Measurements from ENCODE around the gene FBLN1. TPM values are rescaled to one million over a fixed set of nuclear protein-coding genes. Genes with fewer than 3 reads are reported as not detected.

FBLN1 gene
- total and polyA plus RNA-seq, 2 of the 13 experiments (the other 11 are each of a cell fraction or from before 2014, with no cell fraction given): 37.3 to 103 TPM

DNA sequence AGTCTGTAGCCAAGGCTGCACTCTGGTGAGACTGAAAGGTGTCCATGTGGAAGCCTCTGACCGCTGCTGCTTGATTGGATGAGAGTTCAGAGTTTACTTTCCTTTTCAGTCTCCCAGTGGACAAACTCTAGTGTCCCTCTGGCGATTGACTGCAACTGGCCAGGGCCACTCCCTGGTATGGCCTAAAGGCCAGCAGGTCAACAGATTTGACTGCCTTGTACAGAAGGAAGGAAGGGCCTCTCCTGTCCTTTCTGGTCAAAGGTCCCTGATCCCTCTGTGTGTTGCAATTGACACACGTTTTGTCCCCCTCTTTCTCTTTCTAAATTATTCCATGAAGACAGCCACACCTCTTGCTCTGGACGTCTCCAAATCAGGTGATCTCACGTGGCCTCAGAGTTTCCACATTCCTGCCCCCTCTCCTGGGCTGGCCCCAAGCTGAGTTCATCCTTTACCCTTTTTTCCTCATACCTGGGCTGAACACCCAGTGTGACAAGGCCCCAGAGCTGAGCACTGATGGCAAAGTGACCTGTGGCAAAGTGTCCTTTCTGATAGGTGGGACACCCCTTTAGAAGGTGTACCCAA lies 18.7 kb upstream of the FBLN1 start (continued):
- TF ChIP-seq NONO (IDR thresholded peaks at IDR 0.05): no peak
- TF ChIP-seq NONO (CRISPR knock-in tag; conservative IDR thresholded peaks at IDR 0.05): 0 out of 2 replicates have a peak, but pooled peaks have one; percentile 35
- no peak for TF ChIP-seq ZNF550 (CRISPR knock-in tag; IDR thresholded peaks at IDR 0.05; ENCODE audit: borderline replicate concordance)
- TF ChIP-seq, protein P1, sequence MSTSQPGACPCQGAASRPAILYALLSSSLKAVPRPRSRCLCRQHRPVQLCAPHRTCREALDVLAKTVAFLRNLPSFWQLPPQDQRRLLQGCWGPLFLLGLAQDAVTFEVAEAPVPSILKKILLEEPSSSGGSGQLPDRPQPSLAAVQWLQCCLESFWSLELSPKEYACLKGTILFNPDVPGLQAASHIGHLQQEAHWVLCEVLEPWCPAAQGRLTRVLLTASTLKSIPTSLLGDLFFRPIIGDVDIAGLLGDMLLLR (CRISPR knock-in tag; IDR thresholded peaks at IDR 0.05): 0 out of 2 replicates have a peak, but pooled peaks have one; percentile 31
- no peak for TF ChIP-seq ONECUT2 (CRISPR knock-in tag; IDR thresholded peaks at IDR 0.05)
- TF ChIP-seq ZNF367 (CRISPR knock-in tag; IDR thresholded peaks at IDR 0.05; ENCODE audit: borderline replicate concordance): no peak
- peak; percentile 47; the same call in 1 of the 2 replicates for TF ChIP-seq ZNF230 (CRISPR knock-in tag; IDR thresholded peaks at IDR 0.05)
- TF ChIP-seq ZNF501 (CRISPR knock-in tag; IDR thresholded peaks at IDR 0.05): no peak; the same call in 1 of the 2 replicates
- 0 out of 2 replicates have a peak, but pooled peaks have one; percentile 53 for TF ChIP-seq KLF6 (CRISPR knock-in tag; IDR thresholded peaks at IDR 0.05)
- TF ChIP-seq, protein P2, sequence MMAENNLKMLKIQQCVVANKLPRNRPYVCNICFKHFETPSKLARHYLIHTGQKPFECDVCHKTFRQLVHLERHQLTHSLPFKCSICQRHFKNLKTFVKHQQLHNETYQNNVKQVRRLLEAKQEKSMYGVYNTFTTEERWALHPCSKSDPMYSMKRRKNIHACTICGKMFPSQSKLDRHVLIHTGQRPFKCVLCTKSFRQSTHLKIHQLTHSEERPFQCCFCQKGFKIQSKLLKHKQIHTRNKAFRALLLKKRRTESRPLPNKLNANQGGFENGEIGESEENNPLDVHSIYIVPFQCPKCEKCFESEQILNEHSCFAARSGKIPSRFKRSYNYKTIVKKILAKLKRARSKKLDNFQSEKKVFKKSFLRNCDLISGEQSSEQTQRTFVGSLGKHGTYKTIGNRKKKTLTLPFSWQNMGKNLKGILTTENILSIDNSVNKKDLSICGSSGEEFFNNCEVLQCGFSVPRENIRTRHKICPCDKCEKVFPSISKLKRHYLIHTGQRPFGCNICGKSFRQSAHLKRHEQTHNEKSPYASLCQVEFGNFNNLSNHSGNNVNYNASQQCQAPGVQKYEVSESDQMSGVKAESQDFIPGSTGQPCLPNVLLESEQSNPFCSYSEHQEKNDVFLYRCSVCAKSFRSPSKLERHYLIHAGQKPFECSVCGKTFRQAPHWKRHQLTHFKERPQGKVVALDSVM (CRISPR knock-in tag; IDR thresholded peaks at IDR 0.05): 0 out of 2 replicates have a peak, but pooled peaks have one; percentile 19
- no peak for TF ChIP-seq LCORL (IDR thresholded peaks at IDR 0.05)
- TF ChIP-seq LCORL (CRISPR knock-in tag; IDR thresholded peaks at IDR 0.05): peak; percentile 90
- TF ChIP-seq ZMYM4 (CRISPR knock-in tag; IDR thresholded peaks at IDR 0.05): peak; percentile 71
- 0 out of 2 replicates have a peak, but pooled peaks have one; percentile 38 for TF ChIP-seq TRIM24 (CRISPR knock-in tag; IDR thresholded peaks at IDR 0.05)
- TF ChIP-seq, protein P3, sequence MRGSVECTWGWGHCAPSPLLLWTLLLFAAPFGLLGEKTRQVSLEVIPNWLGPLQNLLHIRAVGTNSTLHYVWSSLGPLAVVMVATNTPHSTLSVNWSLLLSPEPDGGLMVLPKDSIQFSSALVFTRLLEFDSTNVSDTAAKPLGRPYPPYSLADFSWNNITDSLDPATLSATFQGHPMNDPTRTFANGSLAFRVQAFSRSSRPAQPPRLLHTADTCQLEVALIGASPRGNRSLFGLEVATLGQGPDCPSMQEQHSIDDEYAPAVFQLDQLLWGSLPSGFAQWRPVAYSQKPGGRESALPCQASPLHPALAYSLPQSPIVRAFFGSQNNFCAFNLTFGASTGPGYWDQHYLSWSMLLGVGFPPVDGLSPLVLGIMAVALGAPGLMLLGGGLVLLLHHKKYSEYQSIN (CRISPR knock-in tag; IDR thresholded peaks at IDR 0.05; ENCODE audit: borderline replicate concordance): no peak
- no peak for TF ChIP-seq TOE1 (CRISPR knock-in tag; IDR thresholded peaks at IDR 0.05)
- no peak for TF ChIP-seq KLF13 (CRISPR knock-in tag; IDR thresholded peaks at IDR 0.05)
- TF ChIP-seq CEBPG (CRISPR knock-in tag; IDR thresholded peaks at IDR 0.05): peak; percentile 80
- no peak for TF ChIP-seq HMGA1 (CRISPR knock-in tag; conservative IDR thresholded peaks at IDR 0.05)
- 0 out of 2 replicates have a peak, but pooled peaks have one; percentile 38 for TF ChIP-seq ZNF317 (CRISPR knock-in tag; IDR thresholded peaks at IDR 0.05)
- TF ChIP-seq, protein P4, sequence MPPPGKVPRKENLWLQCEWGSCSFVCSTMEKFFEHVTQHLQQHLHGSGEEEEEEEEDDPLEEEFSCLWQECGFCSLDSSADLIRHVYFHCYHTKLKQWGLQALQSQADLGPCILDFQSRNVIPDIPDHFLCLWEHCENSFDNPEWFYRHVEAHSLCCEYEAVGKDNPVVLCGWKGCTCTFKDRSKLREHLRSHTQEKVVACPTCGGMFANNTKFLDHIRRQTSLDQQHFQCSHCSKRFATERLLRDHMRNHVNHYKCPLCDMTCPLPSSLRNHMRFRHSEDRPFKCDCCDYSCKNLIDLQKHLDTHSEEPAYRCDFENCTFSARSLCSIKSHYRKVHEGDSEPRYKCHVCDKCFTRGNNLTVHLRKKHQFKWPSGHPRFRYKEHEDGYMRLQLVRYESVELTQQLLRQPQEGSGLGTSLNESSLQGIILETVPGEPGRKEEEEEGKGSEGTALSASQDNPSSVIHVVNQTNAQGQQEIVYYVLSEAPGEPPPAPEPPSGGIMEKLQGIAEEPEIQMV (CRISPR knock-in tag; IDR thresholded peaks at IDR 0.05; ENCODE audit: low read depth): 0 out of 2 replicates have a peak, but pooled peaks have one; percentile 31
- no peak for TF ChIP-seq PTBP1 (IDR thresholded peaks at IDR 0.05; ENCODE audit: low read depth, low read length, poor library complexity, severe bottlenecking)
- peak; percentile 68; the same call in 1 of the 2 replicates for TF ChIP-seq SOX13 (IDR thresholded peaks at IDR 0.05)
- peak in 1 of 2 experiments; percentile 83; a peak in 2 of 4 replicates for TF ChIP-seq SOX13 (CRISPR knock-in tag; conservative IDR thresholded peaks at IDR 0.05 in 1 of 2, IDR thresholded peaks at IDR 0.05 in 1 of 2)
- TF ChIP-seq, protein P5, sequence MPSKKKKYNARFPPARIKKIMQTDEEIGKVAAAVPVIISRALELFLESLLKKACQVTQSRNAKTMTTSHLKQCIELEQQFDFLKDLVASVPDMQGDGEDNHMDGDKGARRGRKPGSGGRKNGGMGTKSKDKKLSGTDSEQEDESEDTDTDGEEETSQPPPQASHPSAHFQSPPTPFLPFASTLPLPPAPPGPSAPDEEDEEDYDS (CRISPR knock-in tag; IDR thresholded peaks at IDR 0.05): 0 out of 2 replicates have a peak, but pooled peaks have one; percentile 35

Measured in HepG2 (cell line).